GM19240 (cell line): Measurements from ENCODE around the gene CC2D1A.

Experiments
- DNase-seq: peaks from one replicate; pipeline ENCODE4 v3.0.0; 2011; ENCODE audit warnings: low spot score; ENCODE audit not compliant: insufficient read length

Gene CC2D1A

GRCh38 chr19:13935765-13936510 is 29.9 kb downstream of the CC2D1A start:
- no peak for DNase-seq

GRCh38 chr19:13937479-13938300 is 31.7 kb downstream of the CC2D1A start:
- no peak for DNase-seq

GRCh38 chr19:13938301-13939064 is 32.5 kb downstream of the CC2D1A start, which contains the start of gene PODNL1:
TSS of gene PODNL1 (minus strand) at chr19:13938417. CDS start at chr19:13938181, 236 bp downstream.
- no peak for DNase-seq

DNA sequence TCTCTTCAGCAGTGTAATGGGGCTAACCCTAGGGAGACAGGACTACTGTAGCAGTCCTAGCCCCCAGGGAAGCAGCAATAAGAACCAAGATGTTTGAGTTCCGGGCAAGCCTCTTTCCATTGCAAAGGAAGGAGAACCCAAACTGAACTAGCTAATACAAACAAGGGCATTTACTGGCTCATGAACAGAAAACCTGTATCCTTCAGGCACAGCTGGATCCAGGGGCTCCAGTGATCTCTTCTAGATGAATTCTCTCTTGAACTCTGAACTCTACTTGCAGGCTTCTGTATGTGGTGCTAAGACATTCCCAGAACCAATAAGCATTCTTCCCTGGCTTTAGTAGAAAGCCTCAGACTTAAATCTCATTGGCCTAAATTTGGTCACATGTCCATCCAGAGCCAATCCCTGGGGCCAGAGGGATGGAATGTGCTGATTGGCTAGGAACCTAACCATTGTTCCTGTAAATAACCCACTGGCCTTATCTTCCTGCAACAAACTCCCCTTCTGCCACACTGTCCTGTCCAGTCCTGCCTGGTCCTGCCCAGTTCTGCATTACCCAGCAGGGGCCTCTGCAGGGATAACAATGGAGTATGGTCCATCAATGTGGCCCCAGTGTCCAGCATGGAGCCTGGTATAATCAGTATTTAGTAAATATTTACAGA is 36.2 kb downstream of the CC2D1A start:
- no peak for DNase-seq

GRCh38 chr19:13946414-13946813 is 40.4 kb downstream of the CC2D1A start:
- DNase-seq = no peak

- DNase-seq = no peak
Measured at GRCh38 chr19:13951043-13951442, 45.0 kb downstream of the CC2D1A start.

- DNase-seq = no peak
Measured at GRCh38 chr19:13951799-13952153, 45.8 kb downstream of the CC2D1A start.

DNA sequence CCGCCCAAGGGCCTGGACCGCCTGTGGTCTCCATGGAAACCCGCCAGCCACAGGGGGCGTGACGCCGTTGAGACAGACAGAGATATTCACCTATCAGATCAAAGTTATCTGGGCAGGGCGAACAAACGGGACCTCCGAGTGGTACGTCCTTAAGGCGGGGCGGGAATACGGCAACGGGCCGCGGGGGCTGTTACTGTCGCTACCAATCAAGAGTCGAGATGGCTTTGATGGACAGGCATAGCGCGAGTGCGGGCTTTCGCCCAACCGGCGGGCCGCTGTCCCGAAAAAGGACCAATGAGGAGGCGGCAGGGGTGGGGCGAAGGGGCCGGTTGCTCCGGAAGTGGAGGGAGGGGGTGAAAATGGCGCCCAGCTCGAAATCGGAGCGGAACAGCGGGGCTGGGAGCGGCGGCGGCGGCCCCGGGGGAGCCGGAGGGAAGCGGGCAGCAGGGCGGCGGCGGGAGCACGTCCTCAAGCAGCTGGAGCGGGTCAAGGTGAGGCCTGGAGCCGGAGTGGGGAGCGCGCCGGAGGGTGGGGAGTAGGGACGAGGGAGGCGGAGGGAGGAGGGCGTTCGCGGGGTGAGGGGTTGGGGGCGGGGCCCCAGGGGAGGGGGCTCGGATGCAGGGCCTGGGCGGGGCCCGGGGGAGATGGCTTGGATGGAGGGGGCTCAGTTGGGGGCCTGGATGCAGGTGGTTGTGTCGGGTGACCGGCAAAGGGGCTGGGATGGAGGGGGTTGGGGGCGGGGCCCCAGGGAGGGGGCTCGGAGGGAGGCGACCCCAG is 46.3 kb downstream of the CC2D1A start, which contains the start of gene DCAF15:
TSS of gene DCAF15 (plus strand) at position 356 of the 777 bp plus-strand sequence. CDS start at position 360, 4 bp downstream.
- peak; percentile 100 for DNase-seq

- peak; percentile 29 for DNase-seq
Measured at GRCh38 chr19:13952931-13953531, 47.0 kb downstream of the CC2D1A start.

- DNase-seq = no peak
Measured at GRCh38 chr19:13954185-13954584, 48.2 kb downstream of the CC2D1A start.

DNA sequence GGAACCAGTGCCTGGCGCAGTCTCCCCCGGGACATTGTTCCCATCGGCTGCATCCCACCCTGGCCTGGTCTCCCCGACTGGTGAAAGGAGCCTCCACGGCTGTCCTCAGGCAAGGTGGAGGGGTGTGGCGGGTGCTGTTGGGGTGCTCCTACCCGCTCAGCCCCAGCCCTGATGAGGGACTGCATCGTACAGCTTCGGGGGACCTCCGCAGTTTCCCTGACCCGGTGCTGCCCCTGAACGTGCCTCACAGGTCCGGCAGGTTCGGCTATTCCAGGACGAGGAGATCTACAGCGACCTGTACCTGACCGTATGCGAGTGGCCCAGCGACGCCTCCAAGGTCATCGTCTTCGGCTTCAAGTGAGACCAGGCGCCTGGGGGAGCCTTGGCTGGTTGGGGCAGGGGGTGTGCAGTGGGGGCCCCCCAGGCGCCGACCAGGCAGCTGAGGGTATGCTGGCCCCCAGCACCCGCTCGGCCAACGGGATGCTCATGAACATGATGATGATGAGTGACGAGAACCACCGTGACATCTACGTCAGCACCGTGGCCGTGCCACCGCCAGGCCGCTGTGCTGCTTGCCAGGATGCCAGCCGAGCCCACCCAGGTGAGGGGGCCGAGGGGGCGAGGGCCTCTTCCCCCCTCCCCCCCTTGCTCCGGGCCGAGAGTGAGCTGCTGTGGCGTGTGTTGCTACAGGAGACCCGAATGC is 49.8 kb downstream of the CC2D1A start:
- DNase-seq = no peak

- DNase-seq = no peak
Measured at GRCh38 chr19:13956365-13956744, 50.4 kb downstream of the CC2D1A start.

DNA sequence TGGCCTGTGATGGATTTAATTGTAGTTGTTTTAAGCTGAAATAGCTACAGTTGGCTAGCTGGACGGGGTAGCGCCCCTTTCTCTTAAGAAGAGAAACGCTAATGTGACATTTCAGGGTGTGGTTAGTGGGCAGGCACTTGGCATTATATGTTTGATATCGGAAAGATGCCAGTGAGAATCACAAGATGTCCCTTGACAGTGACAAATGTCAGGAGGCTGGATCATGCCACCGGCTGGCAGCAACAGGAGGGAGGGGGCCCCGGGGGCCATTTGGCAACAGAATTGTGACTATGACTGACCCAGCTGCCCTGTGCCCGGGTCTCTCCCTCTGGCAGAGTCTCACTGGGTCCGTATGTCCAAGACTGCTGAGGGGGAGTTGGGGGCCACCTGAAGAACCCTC is 51.0 kb downstream of the CC2D1A start:
- no peak for DNase-seq

- no peak for DNase-seq
Measured at GRCh38 chr19:13958043-13958442, 52.0 kb downstream of the CC2D1A start.

GRCh38 chr19:13959141-13959961 is 53.4 kb downstream of the CC2D1A start:
- no peak for DNase-seq

DNA sequence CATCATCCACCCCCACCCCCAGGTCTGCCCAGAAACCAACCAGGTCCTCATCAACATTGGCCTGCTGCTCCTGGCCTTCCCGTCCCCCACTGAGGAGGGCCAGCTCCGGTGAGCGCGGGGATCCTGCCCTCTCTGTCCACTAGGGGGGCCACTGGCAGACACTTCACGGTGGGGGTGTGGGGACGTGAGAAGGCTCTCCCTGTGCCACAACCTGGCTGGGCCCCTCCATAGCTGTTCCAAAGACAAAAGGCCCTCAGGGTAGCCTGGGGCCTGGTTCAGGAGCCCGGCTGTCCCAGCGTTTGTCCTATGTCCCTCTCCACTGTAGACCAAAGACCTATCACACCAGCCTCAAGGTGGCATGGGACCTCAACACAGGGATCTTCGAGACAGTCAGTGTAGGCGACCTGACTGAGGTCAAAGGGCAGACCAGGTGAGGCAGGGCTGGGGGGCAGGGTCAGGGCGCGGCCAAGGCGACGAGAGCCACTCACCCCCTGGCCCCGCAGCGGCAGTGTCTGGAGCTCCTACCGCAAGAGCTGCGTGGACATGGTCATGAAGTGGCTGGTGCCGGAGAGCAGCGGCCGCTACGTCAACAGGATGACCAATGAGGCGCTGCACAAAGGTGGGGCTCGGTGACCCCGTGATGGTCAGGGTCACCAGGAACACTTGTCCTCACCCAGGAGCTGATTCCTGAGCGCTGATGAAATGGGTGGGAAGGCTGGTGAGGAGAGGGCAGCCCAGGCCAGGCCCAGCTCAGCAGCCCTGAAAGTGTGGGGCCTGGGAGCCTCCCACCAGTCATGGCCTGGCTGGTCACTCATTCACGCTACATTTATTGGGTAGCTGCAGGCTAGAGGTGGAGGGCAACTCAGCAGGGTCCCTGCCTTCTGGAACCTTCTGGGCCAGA is 54.2 kb downstream of the CC2D1A start:
- DNase-seq = no peak
